ENCODE data around the gene FIZ1. TPM values are rescaled to one million over a fixed set of nuclear protein-coding genes. Genes with fewer than 3 reads are reported as not detected.

The FIZ1 gene
- total and polyA plus RNA-seq, 2 of the 4 experiments (the other 2 are of a cell fraction), result 1.3 to 5.9 TPM

DNA sequence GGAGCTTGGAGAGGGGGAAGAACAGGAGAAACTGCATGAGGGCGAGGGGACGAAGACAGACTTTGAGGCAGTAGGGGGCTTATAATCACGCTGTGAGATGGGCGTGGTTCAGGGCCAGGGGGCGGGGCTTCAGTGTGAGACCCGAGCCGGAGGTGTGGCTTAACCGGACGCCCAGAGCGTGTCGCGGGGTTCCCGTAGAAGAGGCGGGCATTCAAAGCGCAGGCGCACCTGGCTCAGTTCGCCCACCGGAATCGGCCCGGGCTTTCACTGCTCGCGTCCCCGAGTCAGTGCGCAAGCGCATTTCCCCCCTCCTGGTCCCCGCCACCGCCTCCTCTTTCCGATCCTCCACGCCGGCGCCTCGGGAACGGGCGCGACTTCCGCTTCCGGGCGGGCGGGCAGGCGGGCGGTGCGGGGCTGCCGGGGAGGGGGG, 5.9 kb upstream of the FIZ1 start:
- peak overlapping the region; percentile 97 for H3K14ac ChIP-seq (replicated peaks; ENCODE audit: low read depth, low read length)
- H3K79me1 ChIP-seq (ENCODE audit: low read depth in 1 of 2, low read length in 2 of 2), result peaks cover 36 to 61% of the 10 kb centered on the region in 2 experiments
- intact Hi-C loops (cut with micrococcal nuclease), result no loop called here
- peak overlapping the region; percentile 92 for H2AFZ ChIP-seq (replicated peaks; ENCODE audit: low read length, poor library complexity)
- H2BK15ac ChIP-seq (ENCODE audit: low read depth, low read length), result no peak overlapping the region; the same call in 2 of the 3 replicates
- DNase-seq, result peak; percentile 96
- H3K56ac ChIP-seq (ENCODE audit: extremely low read depth, insufficient read depth, low read length), result no peak overlapping the region
- H2BK20ac ChIP-seq (ENCODE audit: low read depth, low read length), result 0 out of 2 replicates have a peak overlapping the region, but pooled peaks have one; percentile 50
- peak overlapping the region; percentile 90 for H2BK5ac ChIP-seq (ENCODE audit: low read depth, low read length, poor library complexity, severe bottlenecking)
- in situ Hi-C loops (cut with MboI; ENCODE audit: low sequenced_read_pairs), result loop anchor here (5.0 kb wide), 1 partner anchor 88 kb away; no protein-coding TSS in a partner anchor
- peak overlapping the region; percentile 97 for H3K4ac ChIP-seq (ENCODE audit: low read depth, low read length)
- peak overlapping the region; percentile 50; the same call in 1 of the 2 replicates for H3K9ac ChIP-seq (ENCODE audit: low read depth, low read length)
- H2AK5ac ChIP-seq (ENCODE audit: low read depth, low read length), result peak overlapping the region; percentile 63
- peak overlapping the region; percentile 93 for H3K4me2 ChIP-seq (ENCODE audit: low read depth, low read length)
- H3K27me3 ChIP-seq (ENCODE audit: control insufficient read depth, insufficient read depth, low read length), result no peaks in the 10 kb centered on the region
- peaks cover 24% of the 10 kb centered on the region; the same call in 1 of the 2 replicates for H4K20me1 ChIP-seq (ENCODE audit: insufficient read depth, low read length)
- ChIA-PET POLR2A (ENCODE audit: unreplicated experiment) (interaction anchor here (0.5 kb wide), 1 partner anchor 73 kb away, joined by 7 read pairs; no protein-coding TSS in a partner anchor), CTCF (interaction anchor here (1.0 to 2.3 kb wide), 5 partner anchors 14 to 101 kb away, joined by 4 to 11 read pairs (median 6); no protein-coding TSS in a partner anchor)
- peak overlapping the region; percentile 96 for H2AK9ac ChIP-seq (replicated peaks; ENCODE audit: low read depth, low read length, poor library complexity)
- ATAC-seq (ENCODE audit: low read depth), result peak; percentile 81
- peak overlapping the region; percentile 91; the same call in 1 of the 2 replicates for H3K23ac ChIP-seq (ENCODE audit: low read depth, low read length)
- peaks cover 8% of the 10 kb centered on the region; the same call in 1 of the 2 replicates for H3K9me1 ChIP-seq (ENCODE audit: insufficient read depth, low read length)
- H3K18ac ChIP-seq (ENCODE audit: low read depth, low read length), result peak overlapping the region; percentile 65
- H2BK120ac ChIP-seq (ENCODE audit: low read depth, low read length), result peak overlapping the region; percentile 77
- dilution Hi-C loops (cut with HindIII; ENCODE audit: low sequenced_read_pairs, unreplicated experiment), result no loop called here
- H3K27ac ChIP-seq (ENCODE audit: insufficient read depth, low read length), result peak overlapping the region; percentile 91
- H3K36me3 ChIP-seq (ENCODE audit: control insufficient read depth, insufficient read depth, low read length), result peaks cover 14% of the 10 kb centered on the region
- H3K4me1 ChIP-seq (ENCODE audit: control insufficient read depth, insufficient read depth, low read length), result peaks cover 9% of the 10 kb centered on the region
- H3K4me3 ChIP-seq (ENCODE audit: insufficient read depth, low read depth, low read length), result peak overlapping the region; percentile 76
- no TSS peak for BruUV-seq (replicated peaks)
- H4K5ac ChIP-seq (ENCODE audit: low read depth, low read length), result peak overlapping the region; percentile 82
- TF ChIP-seq, protein P1, sequence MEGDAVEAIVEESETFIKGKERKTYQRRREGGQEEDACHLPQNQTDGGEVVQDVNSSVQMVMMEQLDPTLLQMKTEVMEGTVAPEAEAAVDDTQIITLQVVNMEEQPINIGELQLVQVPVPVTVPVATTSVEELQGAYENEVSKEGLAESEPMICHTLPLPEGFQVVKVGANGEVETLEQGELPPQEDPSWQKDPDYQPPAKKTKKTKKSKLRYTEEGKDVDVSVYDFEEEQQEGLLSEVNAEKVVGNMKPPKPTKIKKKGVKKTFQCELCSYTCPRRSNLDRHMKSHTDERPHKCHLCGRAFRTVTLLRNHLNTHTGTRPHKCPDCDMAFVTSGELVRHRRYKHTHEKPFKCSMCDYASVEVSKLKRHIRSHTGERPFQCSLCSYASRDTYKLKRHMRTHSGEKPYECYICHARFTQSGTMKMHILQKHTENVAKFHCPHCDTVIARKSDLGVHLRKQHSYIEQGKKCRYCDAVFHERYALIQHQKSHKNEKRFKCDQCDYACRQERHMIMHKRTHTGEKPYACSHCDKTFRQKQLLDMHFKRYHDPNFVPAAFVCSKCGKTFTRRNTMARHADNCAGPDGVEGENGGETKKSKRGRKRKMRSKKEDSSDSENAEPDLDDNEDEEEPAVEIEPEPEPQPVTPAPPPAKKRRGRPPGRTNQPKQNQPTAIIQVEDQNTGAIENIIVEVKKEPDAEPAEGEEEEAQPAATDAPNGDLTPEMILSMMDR (conservative IDR thresholded peaks at IDR 0.05; ENCODE audit: low read depth, low read length), result no peak
- TF ChIP-seq MAZ (IDR thresholded peaks at IDR 0.05; ENCODE audit: borderline replicate concordance, low read depth, low read length), result peak; percentile 79; the same call in 1 of the 2 replicates
- TF ChIP-seq SMC3 (IDR thresholded peaks at IDR 0.05; ENCODE audit: low read depth, low read length), result no peak
- TF ChIP-seq MAFK (IDR thresholded peaks at IDR 0.05; ENCODE audit: low read depth, low read length), result no peak
- no peak; the same call in 1 of the 2 replicates for TF ChIP-seq RFX5 (IDR thresholded peaks at IDR 0.05; ENCODE audit: low read depth, low read length)
- peak; percentile 48 for TF ChIP-seq POLR2A (IDR thresholded peaks at IDR 0.05; ENCODE audit: low read depth, low read length)
- TF ChIP-seq MXI1 (IDR thresholded peaks at IDR 0.05; ENCODE audit: borderline replicate concordance, low read depth, low read length), result no peak
- no peak for TF ChIP-seq NFE2L2 (IDR thresholded peaks at IDR 0.05; ENCODE audit: low read depth, low read length)
- peak overlapping the region; percentile 51 to 95 for H4K8ac ChIP-seq (ENCODE audit: low read depth in 2 of 2, low read length in 2 of 2)
- WGBS, 2 experiments (ENCODE audit: extremely low coverage in 2 of 2, insufficient read length in 1 of 2), result 0% methylated on average over 4 of the region's 43 CpGs; no CpG with 5 or more reads in 1 of the 2 experiments
- H3K9me3 ChIP-seq (ENCODE audit: control insufficient read depth, insufficient read depth, low read length), result peaks cover 5% of the 10 kb centered on the region; the same call in 1 of the 2 replicates
- peak overlapping the region; percentile 64 for H4K91ac ChIP-seq (ENCODE audit: insufficient read depth, low read depth, low read length)
